Measurements from ENCODE around the gene ITCH.
"Not testable (repeated sequence)": the region's sequence is repeated elsewhere in the genome, so short reads cannot be mapped to it uniquely, and the experiment has no call there.

Gene ITCH

GRCh38 chr20:34344238-34344637, 18.8 kb upstream of the ITCH start:
- DNase-seq, result no peak

DNA sequence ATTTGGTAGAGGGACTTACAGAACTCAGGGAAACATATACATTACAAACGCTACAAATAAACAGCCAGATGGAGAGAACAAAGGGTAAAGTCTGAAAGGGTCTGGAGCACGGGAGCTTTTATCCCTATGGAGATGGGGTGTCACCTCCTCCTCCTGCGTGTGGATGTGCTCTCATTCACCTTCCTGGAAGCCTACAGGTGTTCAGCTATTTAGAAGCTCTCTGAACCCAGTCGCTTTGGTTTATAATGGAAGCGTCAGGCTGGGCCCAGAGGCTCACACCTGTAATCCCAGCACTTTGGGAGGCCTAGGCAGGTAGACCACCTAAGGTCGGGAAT, 17.7 kb upstream of the ITCH start:
- no peak for DNase-seq

GRCh38 chr20:34345839-34346532, 17.1 kb upstream of the ITCH start:
- DNase-seq, result not testable (repeated sequence)

- DNase-seq, result not testable (repeated sequence)
Observed at GRCh38 chr20:34346533-34346865, 16.6 kb upstream of the ITCH start.

- DNase-seq, result no peak
Observed at GRCh38 chr20:34347571-34347970, 15.5 kb upstream of the ITCH start.

DNA sequence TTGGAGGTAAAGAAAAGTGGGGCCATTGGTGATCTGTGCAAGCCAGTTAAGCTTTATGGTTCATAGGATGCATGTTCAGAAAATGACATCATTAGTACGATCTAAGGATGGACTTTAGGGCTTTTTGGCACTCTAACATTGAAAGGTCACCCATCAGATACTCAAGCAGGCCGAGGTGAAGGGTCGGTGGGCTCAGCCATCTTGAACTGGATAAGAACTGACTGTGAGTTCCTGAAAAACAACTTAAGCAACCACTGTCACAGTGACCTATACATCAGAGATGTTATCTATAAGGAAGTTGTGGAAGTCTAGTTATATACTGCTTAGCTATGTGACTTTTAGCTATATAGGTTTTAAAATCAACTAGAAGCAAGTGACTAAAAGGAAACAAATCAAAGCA, 13.0 kb upstream of the ITCH start:
- DNase-seq, result no peak

GRCh38 chr20:34353467-34353866, 9.6 kb upstream of the ITCH start:
- not testable (repeated sequence) for DNase-seq

DNA sequence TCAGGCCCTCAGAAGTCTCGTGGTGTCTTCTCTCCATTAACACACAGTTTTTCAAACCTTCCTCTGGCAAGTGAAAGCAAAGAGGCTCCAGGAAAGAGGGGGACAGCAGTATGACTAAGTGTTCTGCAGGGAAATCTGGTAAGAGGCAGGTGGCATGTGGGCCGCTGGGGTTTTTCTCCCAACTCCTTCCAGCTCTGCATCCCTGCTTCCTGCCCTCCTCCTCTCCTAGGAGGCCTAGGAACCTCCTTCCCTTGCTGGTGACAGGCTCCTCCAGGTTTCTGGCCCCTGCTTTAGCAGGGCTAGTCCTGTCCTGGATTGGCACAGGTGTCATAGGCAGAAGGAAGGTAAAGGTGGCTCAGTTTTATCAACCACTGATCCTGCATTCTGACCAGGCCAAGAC, 7.6 kb upstream of the ITCH start:
- no peak for DNase-seq

DNA sequence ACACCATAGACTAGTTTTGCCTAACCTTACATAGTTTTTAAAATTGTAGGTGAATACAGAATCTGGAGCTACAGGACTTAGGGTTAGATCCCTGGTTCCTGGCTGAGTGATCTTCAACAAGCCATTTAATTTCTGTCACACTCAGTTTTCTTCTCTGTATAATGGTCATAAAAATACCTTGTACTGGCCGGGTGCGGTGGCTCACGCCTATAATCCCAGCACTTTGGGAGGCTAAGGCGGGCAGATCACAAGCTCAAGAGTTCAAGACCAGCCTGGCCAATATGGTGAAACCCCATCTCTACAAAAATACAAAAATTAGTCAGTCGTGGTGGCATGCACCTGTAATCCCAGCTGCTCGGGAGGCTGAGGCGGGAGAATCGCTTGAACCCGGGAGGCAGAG, 3.3 kb upstream of the ITCH start:
- DNase-seq, result not testable (repeated sequence)

- no peak for DNase-seq
Observed at GRCh38 chr20:34362502-34363061, 491 bp upstream of the ITCH start.

GRCh38 chr20:34363465-34364222, 571 bp downstream of the ITCH start:
- DNase-seq, result peak in 1 of 2 donors; percentile 10

GRCh38 chr20:34364223-34364506, 1.1 kb downstream of the ITCH start:
- DNase-seq, result no peak

- DNase-seq, result peak; percentile 38 to 41
Observed at GRCh38 chr20:34365765-34366213, 2.7 kb downstream of the ITCH start.

GRCh38 chr20:34367155-34367554, 4.1 kb downstream of the ITCH start:
- no peak for DNase-seq

DNA sequence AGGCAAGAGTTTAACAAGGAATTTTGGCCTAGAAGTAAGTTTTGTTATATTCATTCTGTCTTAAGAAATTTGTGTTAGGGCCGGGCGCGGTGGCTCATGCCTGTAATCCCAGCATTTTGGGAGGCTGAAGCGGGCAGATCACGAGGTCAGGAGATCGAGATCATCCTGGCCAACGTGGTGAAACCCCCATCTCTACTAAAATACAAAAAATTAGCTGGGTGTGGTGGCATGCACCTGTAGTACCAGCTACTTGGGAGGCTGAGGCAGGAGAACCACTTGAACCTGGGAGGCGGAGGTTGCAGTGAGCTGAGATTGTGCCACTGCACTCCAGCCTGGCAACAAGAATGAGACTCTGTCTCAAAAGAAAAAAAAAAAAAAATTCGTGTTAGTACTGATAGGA, 4.8 kb downstream of the ITCH start:
- not testable (repeated sequence) for DNase-seq

DNA sequence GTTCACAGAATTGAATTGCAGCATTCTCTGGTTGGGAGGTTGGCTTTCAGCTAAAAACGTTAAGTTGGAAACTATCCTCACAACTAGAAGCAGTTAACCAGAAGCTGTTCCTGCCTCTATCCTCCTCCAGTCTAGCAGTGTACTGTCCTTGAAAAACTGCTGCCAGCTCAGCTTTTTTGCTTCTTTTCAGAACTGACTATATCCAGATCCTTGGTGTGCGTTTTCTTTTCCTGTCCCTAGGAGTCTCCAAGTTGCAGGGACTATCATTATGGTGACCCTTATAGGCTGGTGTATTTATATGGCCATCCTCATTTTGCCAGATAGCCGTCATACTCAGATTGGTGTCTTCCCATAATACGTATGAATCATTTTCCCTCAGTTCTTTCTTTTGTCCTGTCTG, 5.5 kb downstream of the ITCH start:
- no peak for DNase-seq

GRCh38 chr20:34369265-34369664, 6.2 kb downstream of the ITCH start:
- peak in 1 of 2 donors; percentile 32 for DNase-seq

DNA sequence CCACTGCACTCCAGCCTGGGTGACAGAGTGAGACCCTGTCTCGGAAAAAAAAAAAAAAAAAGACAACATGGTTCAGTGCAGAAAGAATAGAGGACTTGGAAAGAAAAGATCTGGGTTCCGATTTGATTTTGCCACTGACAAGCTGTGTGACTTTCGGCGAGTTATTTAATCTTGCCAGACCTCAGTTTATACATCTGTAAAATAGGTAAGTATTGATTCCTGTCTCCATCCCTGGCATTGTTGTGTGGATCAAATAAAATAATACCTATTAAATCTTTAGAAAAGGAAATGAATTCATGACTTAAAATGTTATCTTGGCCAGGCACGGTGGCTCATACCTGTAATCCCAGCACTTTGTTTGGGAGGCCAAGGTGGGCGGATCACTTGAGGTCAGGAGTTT, 7.0 kb downstream of the ITCH start:
- no peak for DNase-seq

DNA sequence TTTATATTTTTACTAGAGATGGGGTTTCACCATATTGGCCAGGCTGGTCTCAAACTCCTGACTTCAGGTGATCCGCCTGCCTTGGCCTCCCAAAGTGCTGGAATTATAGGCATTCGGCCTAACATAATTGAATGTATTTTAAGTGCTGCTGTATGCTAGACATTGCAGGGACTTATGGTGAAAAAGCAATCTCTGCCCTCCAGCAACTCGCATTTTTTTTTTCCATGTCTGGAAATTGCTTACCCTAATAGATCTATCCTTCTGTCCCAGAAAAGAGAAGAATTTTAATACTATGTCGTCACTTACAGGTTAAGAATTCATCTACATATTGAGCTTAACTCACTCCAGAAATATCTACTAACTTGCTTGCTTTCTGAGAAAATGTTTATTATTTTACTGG, 10.4 kb downstream of the ITCH start:
- no peak for DNase-seq

DNA sequence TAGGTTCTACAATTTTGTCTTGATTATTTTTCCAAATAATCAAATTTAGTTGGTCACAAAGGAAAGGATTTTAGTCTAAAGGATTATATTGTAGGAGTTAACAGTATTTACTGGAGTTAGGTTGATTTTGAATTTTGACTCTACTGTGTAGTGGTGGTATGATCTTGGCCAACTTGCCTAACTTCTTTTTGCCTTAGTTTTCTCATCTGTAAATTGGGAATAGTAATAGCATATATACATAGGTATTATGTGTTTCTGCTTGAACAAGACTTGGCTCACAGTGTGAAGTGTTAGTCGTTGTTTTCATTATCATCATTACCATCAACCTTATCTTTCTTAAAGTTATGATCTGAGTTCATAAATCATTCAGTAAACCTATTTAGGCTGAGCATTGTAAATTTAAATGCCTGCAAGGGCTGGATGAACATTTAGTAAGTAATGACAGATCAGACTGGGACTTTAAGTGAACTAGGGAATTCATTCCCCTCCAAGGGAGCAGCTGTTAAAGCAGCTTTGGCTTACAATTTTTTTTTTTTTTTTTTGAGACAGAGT, 11.2 kb downstream of the ITCH start:
- no peak for DNase-seq

- DNase-seq, result no peak
Observed at GRCh38 chr20:34375977-34376430, 12.9 kb downstream of the ITCH start.

DNA sequence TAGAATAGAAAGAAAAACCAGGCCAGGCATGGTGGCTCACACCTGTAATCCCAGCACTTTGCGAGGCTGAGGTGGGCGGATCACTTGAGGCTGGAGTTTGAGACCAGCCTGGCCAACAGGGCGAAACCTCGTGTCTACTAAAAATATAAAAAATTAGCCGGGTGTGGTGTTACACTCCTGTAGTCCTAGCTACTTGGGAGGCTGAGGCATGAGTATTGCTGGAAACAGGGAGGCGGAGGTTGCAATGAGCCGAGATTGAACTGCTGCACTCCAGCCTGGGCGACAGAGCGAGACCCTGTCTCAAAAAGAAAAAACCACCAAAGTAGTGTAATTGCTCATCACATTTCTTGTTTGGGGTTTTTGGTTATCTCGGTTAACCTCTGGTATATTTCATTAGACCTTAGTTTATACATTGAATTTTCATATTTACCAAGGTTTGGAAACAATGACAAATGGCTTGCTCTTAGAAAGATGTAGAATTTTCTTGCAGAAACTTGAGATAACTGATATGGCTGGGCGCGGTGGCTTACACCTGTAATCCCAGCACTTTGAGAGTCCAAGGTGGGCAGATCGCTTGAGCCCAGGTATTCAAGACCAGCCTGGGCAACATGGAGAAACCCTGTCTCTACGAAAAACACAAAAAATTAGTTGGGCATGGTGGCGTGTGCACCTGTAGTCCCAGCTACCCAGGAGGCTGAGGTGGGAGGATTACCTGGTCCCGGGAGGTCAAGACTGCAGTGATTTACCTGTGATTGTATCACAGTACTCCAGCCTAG, 14.2 kb downstream of the ITCH start:
- no peak for DNase-seq

- DNase-seq, result no peak
Observed at GRCh38 chr20:34382174-34382573, 19.1 kb downstream of the ITCH start.
